ENCODE measurements around the gene RBBP6.
"Not testable (repeated sequence)": the region's sequence is repeated elsewhere in the genome, so short reads cannot be mapped to it uniquely, and the experiment has no call there.

Gene RBBP6

DNA sequence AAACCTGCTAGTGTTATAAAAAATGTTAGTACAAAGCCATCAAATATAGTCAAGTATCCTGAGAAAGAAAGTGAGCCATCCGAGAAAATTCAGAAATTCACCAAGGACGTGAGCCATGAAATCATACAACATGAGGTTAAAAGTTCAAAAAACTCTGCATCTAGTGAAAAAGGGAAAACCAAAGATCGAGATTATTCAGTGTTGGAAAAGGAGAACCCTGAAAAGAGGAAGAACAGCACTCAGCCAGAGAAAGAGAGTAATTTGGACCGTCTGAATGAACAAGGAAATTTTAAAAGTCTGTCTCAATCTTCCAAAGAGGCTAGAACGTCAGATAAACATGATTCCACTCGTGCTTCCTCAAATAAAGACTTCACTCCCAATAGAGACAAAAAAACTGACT is 31.7 kb downstream of the RBBP6 start:
- DNase-seq (ENCODE audit: low read depth) = no peak

- no peak for DNase-seq (ENCODE audit: low read depth)
Measured at GRCh38 chr16:24572069-24572468, 32.7 kb downstream of the RBBP6 start.

DNA sequence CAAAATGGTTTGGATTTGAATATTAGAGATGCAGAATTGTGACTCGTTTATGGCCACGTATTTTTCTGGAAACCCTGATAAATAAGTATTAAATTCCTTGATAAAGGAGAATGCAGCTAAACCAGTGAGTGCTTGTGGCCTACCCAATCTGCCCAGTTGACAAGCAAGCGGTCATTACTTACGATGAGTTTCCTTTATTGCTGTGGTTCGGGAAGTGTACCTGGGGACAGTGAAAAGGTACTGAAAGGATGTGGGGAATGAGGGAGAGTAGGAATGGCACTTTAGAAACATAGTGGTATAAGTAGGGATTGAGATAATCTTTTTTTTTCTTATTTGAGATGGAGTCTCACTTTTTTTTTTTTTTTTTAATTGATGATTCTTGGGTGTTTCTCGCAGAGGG is 33.8 kb downstream of the RBBP6 start:
- DNase-seq (ENCODE audit: low read depth) = no peak

GRCh38 chr16:24574515-24575485 is 35.4 kb downstream of the RBBP6 start:
- DNase-seq (ENCODE audit: low read depth) = not testable (repeated sequence)

DNA sequence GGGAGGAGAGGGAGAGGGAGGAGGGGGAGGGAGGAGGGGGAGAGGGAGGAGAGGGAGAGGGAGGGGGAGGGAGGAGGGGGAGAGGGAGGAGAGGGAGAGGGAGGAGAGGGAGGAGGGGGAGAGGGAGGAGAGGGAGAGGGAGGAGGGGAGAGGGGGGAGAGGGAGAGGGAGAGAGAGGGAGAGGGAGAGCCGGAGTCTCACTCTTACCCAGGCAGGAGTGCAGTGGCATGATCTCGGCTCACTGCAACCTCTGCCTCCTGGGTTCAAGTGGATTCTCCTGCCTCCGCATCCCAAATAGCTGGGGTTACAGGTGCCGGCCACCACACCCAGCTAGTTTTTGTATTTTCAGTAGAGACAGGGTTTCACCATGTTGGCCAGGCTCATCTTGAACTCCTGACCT is 36.4 kb downstream of the RBBP6 start:
- not testable (repeated sequence) for DNase-seq (ENCODE audit: low read depth)

DNA sequence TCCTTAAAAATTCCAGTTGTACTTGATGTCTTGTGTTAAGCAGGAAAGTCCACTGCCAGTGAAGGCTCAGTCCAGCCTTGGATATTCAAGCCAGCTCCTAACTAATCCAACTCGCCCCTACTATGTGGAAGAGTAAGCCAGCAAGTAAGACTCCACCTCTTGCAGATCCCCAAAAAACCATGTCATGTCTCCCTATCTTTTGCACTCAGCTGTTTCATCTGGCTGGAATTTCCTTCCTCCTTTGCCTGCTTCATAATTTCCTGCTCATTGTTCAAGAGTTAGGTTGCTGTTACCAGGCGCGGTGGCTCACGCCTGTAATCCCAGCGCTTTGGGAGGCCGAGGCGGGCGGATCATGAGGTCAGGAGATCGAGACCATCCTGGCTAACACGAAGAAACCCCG is 37.8 kb downstream of the RBBP6 start:
- DNase-seq (ENCODE audit: low read depth) = no peak

DNA sequence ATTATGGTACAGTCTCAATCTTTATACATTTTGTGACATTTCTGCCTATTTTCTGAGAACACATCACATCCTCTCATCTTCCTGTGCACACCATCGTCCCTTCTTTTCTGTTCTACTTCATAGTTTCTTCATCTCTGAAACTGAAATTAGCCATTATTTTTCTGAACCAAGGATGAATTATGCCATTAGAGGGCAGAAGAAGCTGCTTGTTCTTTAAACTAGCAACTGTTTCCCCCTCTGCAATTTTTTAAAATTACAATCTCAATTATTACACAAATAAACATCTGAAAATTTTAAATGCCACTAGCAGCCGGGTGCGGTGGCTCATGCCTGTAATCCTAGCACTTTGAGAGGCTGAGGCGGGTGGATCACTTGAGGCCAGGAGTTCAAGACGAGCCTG is 41.3 kb downstream of the RBBP6 start:
- DNase-seq (ENCODE audit: low read depth) = peak; percentile 18

GRCh38 chr16:24583494-24583893 is 44.1 kb downstream of the RBBP6 start:
- DNase-seq (ENCODE audit: low read depth) = no peak

DNA sequence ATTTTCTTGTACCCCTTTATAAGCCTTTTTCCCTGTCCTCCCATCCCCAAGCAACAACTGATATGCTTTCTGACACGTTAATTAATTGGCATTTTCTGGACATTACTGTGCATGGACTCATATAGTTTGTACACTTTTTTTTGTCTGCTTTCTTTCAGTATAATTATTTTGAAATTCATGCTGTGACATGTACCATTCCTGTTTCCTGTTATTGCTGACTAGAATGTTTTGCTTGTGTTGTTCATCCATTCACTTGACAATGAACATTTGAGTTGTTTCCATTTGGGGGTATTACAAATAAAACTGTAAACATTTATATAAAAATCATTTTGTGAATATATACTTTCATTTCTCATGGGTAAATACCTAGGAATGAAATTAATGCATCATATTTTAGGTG is 50.6 kb downstream of the RBBP6 start:
- no peak for DNase-seq (ENCODE audit: low read depth)

DNA sequence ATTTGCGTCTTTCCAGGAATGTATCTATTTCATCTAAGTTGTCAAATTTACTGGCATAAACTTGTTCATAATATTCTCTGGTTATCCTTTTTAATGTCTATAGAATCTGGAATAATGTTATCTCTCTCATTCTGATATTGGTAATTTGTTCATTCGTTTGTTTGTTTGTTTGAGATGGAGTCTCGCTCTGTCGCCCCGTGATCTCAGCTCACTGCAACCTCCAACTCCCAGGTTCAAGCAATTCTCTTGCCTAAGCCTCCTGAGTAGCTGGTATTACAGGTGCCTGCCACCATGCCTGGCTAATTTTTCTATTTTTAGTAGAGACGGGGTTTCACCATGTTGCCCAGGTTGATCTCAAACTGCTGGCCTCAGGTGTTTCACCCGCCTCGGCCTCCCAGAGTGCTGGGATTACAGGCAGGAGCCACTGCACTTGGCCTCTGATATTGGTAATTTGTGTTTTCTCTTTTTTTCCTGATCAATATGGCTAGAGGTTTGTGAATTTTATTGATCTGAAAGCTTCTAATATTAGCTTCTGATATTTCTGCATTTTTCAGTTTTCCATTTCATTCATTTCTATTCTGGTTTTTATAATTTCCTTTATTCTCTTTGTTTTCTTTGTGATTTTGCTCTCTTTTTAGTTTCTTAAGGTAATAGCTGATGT is 59.5 kb downstream of the RBBP6 start:
- no peak for DNase-seq (ENCODE audit: low read depth)

DNA sequence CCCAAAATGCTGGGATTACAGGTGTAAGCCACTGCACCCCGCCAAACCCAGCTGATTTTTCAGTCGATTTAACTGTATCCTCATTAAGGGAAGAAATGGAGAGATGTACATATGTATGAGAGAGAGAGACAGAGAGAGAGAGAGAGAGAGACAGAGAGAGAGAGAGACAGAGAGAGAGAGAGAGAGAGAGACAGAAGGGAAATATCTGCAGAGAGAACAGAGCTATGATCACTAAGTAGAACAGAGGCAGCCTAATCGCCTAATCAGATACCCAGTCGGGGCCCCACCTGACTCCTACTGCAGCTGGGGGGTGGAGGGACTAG is 70.0 kb downstream of the RBBP6 start:
- DNase-seq (ENCODE audit: low read depth) = no peak

DNA sequence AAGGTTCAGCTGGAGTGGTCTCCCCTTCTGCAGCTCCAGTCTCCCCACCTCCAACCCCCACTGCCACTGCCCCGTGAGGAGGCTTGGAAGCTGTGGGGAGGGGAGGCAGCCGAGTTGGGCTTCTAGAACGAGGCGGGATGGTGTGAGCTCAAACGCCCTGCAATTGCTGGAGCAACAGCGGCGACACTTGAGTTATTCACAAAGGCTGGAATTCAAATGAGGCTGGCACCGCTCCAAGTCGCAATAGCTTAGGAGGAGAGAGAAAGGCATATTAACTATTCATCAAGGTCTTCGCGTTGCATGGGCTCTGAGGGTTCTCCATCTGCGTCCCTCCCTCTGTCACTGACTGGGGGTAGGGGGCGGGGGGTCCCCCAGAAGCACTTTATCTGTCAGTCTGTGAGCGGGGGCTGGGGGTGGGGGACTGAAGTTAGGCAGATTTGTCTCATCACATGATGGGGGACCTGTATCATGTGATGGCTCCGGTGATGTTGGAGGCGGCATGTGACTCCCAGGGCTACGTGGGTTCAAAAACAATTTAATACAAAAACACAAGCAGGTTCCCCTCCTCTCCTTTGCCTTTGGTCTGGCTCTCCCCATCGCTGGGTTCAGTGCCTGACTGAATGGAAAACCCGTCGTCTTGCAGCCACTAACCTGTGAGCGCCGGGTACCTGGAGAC is 70.5 kb downstream of the RBBP6 start:
- peak; percentile 8 for DNase-seq (ENCODE audit: low read depth)

DNA sequence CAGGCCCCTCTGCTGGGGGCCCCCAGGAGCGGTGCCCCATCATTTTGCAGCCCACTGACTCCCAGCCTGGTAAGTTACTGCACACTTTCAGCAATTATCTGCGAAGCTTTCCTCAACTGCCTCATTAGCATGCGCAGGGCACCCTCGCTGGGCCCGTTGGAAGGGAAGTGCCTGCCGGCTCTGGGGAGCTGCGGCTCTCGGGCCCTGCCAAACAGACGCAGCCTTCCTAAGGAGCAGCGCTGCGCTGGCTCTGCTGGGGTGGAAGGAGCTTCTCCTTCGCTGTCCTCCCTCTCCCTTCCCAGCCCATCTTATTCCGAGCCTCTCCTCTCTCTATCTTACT is 71.0 kb downstream of the RBBP6 start:
- DNase-seq (ENCODE audit: low read depth) = no peak

- no peak for DNase-seq (ENCODE audit: low read depth)
Measured at GRCh38 chr16:24611310-24611709, 71.9 kb downstream of the RBBP6 start.

- DNase-seq (ENCODE audit: low read depth) = no peak
Measured at GRCh38 chr16:24612656-24613055, 73.3 kb downstream of the RBBP6 start.

DNA sequence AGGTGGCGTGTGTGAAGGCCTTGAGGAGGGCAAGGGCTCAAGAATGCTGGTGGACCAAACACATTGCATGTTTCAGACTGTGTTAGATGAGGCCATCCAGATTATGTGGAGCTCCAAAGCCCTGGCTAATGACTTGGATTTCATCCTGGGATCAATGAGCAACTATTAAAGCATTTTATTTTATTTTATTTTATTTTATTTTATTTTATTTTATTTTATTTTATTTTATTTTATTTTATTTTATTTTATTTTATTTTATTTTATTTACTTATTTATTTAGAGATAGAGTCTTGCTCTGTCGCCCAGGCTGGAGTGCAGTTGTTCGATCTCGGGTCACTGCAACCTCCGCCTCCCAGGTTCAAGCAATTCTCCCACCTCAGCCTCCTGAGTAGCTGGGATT is 73.9 kb downstream of the RBBP6 start:
- DNase-seq (ENCODE audit: low read depth) = not testable (repeated sequence)

GRCh38 chr16:24617502-24617901 is 78.1 kb downstream of the RBBP6 start:
- DNase-seq (ENCODE audit: low read depth) = no peak
